Endothelial cell of umbilical vein (primary cell): ENCODE measurements around the gene GLB1L2. TPM values are rescaled to one million over a fixed set of nuclear protein-coding genes. Genes with fewer than 3 reads are reported as not detected.

Source experiments
- BruUV-seq: library from RNA; stranded (reverse); fragments of 400-500 nt; replicated peaks from 2 replicates; lab custom pipeline; 2021; lab: Mats Ljungman, UMichigan
- CTCF ChIA-PET: fragments of 300-600, 350-600 bp; sonication (Branson Sonifier 250); formaldehyde crosslinking; loops from one replicate; lab custom pipeline; 2021; ENCODE audit warnings: antibody characterized with exemption, inconsistent platforms; lab: Charles Lee
- POLR2A ChIA-PET: fragments of 300-600, 350-600 bp; sonication (Branson Sonifier 250); formaldehyde crosslinking; loops from one replicate; lab custom pipeline; 2021; ENCODE audit warnings: antibody characterized with exemption, inconsistent platforms; lab: Charles Lee
- DNase-seq: peaks from one replicate; pipeline ENCODE4 v3.0.0-alpha.2; 2011; ENCODE audit warnings: low read depth, low spot score
- FAIRE-seq: peaks from 2 replicates; lab custom pipeline; 2011; peaks lifted over from hg19 to GRCh38; lab: Jason Lieb, UNC
- H2AFZ ChIP-seq: 2 replicates; pipeline ENCODE4 v1.6.0; 2012; ENCODE audit warnings: low read depth, low read length, control low read depth, inconsistent platforms
- H3K27ac ChIP-seq: 2 replicates; pipeline ENCODE4 v1.5.1; 2011; ENCODE audit warnings: low read depth, mild to moderate bottlenecking, control low read depth, low read length, moderate library complexity; ENCODE audit not compliant: insufficient read depth
- H3K27me3 ChIP-seq, 2 experiments: 2 replicates each; pipeline versions ENCODE4 v1.6.0 to v1.6.1; 2011; ENCODE audit warnings: low read length in 2 of 2, mixed read lengths in 1 of 2; ENCODE audit not compliant: control insufficient read depth in 2 of 2, insufficient read depth in 2 of 2
- H3K36me3 ChIP-seq, 2 experiments: 2 replicates in 1 of 2; 3 replicates in 1 of 2; pipeline ENCODE4 v1.5.1; 2011; ENCODE audit warnings: low read length in 2 of 2, mild to moderate bottlenecking in 1 of 2, moderate library complexity in 1 of 2; ENCODE audit not compliant: control insufficient read depth in 2 of 2, insufficient read depth in 2 of 2; ENCODE audit errors: extremely low read depth in 1 of 2
- H3K4me1 ChIP-seq: 3 replicates; pipeline ENCODE4 v1.5.1; 2011; ENCODE audit warnings: mild to moderate bottlenecking, low read length; ENCODE audit not compliant: control insufficient read depth, insufficient read depth; ENCODE audit errors: extremely low read depth
- H3K4me2 ChIP-seq: 2 replicates; pipeline ENCODE4 v1.6.1; 2011; ENCODE audit warnings: low read length, control low read depth, mixed read lengths; ENCODE audit not compliant: insufficient read depth
- H3K4me3 ChIP-seq, 3 experiments: fragments of 200-600 bp in 1 of 3; sonication (generic), shearing (Covaris generic) in 1 of 3; replicated peaks in 1 of 3; 2 replicates each; pipeline ENCODE4 v1.5.1; 2011 to 2016; ENCODE audit warnings: control low read depth in 3 of 3, low read length in 3 of 3, mild to moderate bottlenecking in 2 of 3, inconsistent platforms in 1 of 3, low read depth in 1 of 3, moderate library complexity in 1 of 3; ENCODE audit not compliant: insufficient read depth in 1 of 3
- H3K79me2 ChIP-seq: 2 replicates; pipeline ENCODE4 v1.6.0; 2012; ENCODE audit warnings: low read length, inconsistent platforms; ENCODE audit not compliant: control insufficient read depth, insufficient read depth
- H3K9ac ChIP-seq: replicated peaks from 2 replicates; pipeline ENCODE3; 2011; ENCODE audit warnings: low read length, control low read depth; ENCODE audit not compliant: insufficient read depth; ENCODE audit errors: extremely low read depth
- H3K9me1 ChIP-seq: replicated peaks from 3 replicates; pipeline ENCODE4 v1.6.0; 2011; ENCODE audit warnings: mild to moderate bottlenecking, low read length; ENCODE audit not compliant: control insufficient read depth, insufficient read depth; ENCODE audit errors: extremely low read depth
- H3K9me3 ChIP-seq: replicated peaks from 2 replicates; pipeline ENCODE4 v1.5.1; 2012; ENCODE audit warnings: low read length, inconsistent platforms; ENCODE audit not compliant: control insufficient read depth, insufficient read depth
- H4K20me1 ChIP-seq: replicated peaks from 2 replicates; pipeline ENCODE3; 2011; ENCODE audit warnings: mild to moderate bottlenecking, low read length; ENCODE audit not compliant: control insufficient read depth, insufficient read depth; ENCODE audit errors: extremely low read depth
- CTCF ChIP-seq, 2 donors: IDR thresholded peaks; 1 replicate in 1 of 2; 2 replicates in 1 of 2; pipeline ENCODE4 v1.5.1; 2011; ENCODE audit warnings: low read length in 2 of 2, mild to moderate bottlenecking in 2 of 2, moderate library complexity in 2 of 2, control low read depth in 1 of 2, inconsistent platforms in 1 of 2, low read depth in 1 of 2; ENCODE audit not compliant: insufficient read depth in 1 of 2; ENCODE audit errors: extremely low read depth in 1 of 2
- EZH2 ChIP-seq: IDR thresholded peaks from 2 replicates; pipeline ENCODE4 v1.6.1; 2012; ENCODE audit warnings: borderline replicate concordance, low read depth, mild to moderate bottlenecking, moderate library complexity, low read length, inconsistent platforms; ENCODE audit not compliant: severe bottlenecking
- FOS ChIP-seq: IDR thresholded peaks from 2 replicates; pipeline ENCODE4 v1.6.1; 2011; ENCODE audit warnings: mild to moderate bottlenecking, low read length, moderate library complexity, borderline replicate concordance; ENCODE audit not compliant: insufficient read depth
- GATA2 ChIP-seq: IDR thresholded peaks from 2 replicates; pipeline ENCODE4 v1.7.0; 2011; ENCODE audit warnings: low read depth, mild to moderate bottlenecking, moderate library complexity, mixed read lengths, low read length; ENCODE audit not compliant: insufficient read length, insufficient read depth
- JUN ChIP-seq: IDR thresholded peaks from 2 replicates; pipeline ENCODE4 v1.6.1; 2011; ENCODE audit warnings: borderline replicate concordance, low read depth; ENCODE audit not compliant: insufficient read length, insufficient read depth
- MAX ChIP-seq: IDR thresholded peaks from 2 replicates; pipeline ENCODE4 v1.6.1; 2011; ENCODE audit not compliant: insufficient read depth, insufficient read length
- MYC ChIP-seq: IDR thresholded peaks from one replicate; pipeline ENCODE4 v1.6.1; 2011; ENCODE audit warnings: mild to moderate bottlenecking, low read depth, low read length
- POLR2A ChIP-seq: IDR thresholded peaks from 2 replicates; pipeline ENCODE4 v1.6.1; 2012; ENCODE audit warnings: low read depth, mild to moderate bottlenecking, control low read depth, low read length
- POLR2AphosphoS5 ChIP-seq: IDR thresholded peaks from 2 replicates; pipeline ENCODE4 v1.6.1; 2012; ENCODE audit warnings: low read depth, mild to moderate bottlenecking, control low read depth, low read length, moderate library complexity; ENCODE audit not compliant: insufficient read depth
- dilution Hi-C: fragments of 300-500 bp; cut with MboI; formaldehyde crosslinking; loops from one replicate; pipeline ENCODE4 v1.15.0; 2019; ENCODE audit warnings: low sequenced_read_pairs; ENCODE audit not compliant: extremely low pct_ligation_motif_present
- intact Hi-C: fragments of 100-400 bp; cut with micrococcal nuclease; formaldehyde crosslinking; loops from one replicate; pipeline ENCODE4 v1.10.0; 2022
- polyA plus RNA-seq, 4 experiments: library from polyadenylated mRNA; depleted of rRNA in 3 of 4; stranded (reverse) in 3 of 4; unstranded in 1 of 4; fragments of >200 nt; gene quantifications; 2 replicates each; pipeline versions ENCODE4 v1.2.1 to v1.2.3, GENCODE V29; 2011 to 2012; ENCODE audit warnings: missing spikeins in 1 of 4
- total RNA-seq: library from RNA; stranded (reverse); gene quantifications from 2 replicates; pipeline ENCODE4 v1.2.3, GENCODE V29; 2021

The GLB1L2 gene
- total and polyA plus RNA-seq, 2 donors (not counting 3 experiments of a cell fraction or from before 2014, with no cell fraction given) = 0.55 to 0.59 TPM

DNA sequence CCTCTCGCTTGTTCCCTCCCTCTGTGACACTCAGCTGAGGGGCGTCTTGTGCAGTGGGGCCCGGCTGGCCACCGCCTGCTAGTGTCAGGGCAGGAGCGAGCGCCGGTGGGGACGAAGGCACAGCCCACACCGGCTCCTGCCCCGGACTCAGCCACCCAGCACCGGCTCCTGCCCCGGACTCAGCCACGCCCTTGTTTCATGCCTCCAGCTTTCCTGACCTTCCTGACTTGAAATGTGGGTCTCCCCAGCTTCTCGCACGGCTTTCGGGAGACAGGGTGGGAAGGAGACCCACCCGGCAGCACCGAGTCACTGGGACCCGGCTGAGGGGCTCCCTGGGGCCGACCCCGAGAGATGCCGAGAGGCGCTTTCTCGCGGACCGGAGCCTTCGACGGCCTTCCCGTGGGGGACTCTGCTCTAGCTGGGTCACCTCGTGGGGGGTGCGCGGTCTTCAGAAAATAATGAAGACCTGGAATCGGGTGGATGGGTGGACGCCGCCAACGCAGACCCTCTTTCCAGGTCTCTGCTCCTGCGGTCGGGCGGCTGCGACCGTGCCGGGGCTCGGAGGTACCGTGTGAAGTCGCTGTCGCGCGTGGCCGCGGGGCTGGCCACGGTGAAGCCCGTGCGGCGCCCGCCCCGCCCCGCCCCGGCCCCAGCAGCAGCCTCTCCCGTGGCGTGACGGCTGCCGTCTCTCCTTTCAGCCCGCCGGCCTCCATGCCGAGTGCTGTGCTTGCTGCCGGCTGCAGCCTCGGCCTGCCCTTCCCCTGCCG, 10.2 kb downstream of the GLB1L2 start:
- Histone ChIP-seq H3K36me3 (no peaks in the 10 kb centered on the region), H2AFZ (no peak overlapping the region), H3K4me2 (no peak overlapping the region), H3K9ac (no peak overlapping the region), H3K9me1 (no peaks in the 10 kb centered on the region), H3K79me2 (no peaks in the 10 kb centered on the region), H3K4me1 (no peaks in the 10 kb centered on the region), H4K20me1 (no peaks in the 10 kb centered on the region), H3K27me3 (no peaks in the 10 kb centered on the region), H3K9me3 (no peaks in the 10 kb centered on the region), H3K27ac (no peak overlapping the region), H3K4me3 (no peak overlapping the region)
- DNase-seq (no peak), FAIRE-seq (no peak)
- ChIA-PET POLR2A (no interaction called here), CTCF (no interaction called here)
- BruUV-seq = no TSS peak
- intact Hi-C loops = no loop called here
- dilution Hi-C loops = no loop called here
- no peak for TF ChIP-seq EZH2
- no peak for TF ChIP-seq FOS
- no peak for TF ChIP-seq CTCF (IDR thresholded peaks at IDR 0.05; ENCODE audit: extremely low read depth in 1 of 2, insufficient read depth in 1 of 2, low read depth in 1 of 2, low read length in 2 of 2)
- no peak for TF ChIP-seq POLR2A
- TF ChIP-seq POLR2AphosphoS5 = no peak
- no peak for TF ChIP-seq GATA2
- no peak for TF ChIP-seq MYC
- no peak for TF ChIP-seq MAX
- TF ChIP-seq JUN = no peak
